ENCODE data around the gene CHCHD6.

The CHCHD6 gene

DNA sequence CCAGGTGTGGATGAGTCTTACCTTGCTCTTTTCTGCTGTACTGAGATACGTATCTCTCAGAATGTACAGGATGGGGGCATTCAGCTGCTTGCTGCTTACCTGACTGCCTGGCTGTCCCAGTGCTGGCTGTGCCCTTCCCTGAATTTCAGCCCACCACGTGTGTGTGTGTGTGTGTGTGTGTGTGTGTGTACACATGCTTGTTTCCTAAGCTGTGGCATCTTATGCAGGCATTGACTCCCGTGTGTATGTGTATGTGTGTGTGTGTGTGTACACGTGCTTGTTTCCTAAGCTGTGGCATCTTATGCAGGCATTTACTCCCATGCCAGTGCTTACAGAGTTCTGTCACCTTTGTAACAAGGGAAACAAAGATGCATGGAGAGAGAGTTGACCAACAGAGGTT is 218.4 kb downstream of the CHCHD6 start:
- no peak for DNase-seq (ENCODE audit: low read depth in 2 of 2)

DNA sequence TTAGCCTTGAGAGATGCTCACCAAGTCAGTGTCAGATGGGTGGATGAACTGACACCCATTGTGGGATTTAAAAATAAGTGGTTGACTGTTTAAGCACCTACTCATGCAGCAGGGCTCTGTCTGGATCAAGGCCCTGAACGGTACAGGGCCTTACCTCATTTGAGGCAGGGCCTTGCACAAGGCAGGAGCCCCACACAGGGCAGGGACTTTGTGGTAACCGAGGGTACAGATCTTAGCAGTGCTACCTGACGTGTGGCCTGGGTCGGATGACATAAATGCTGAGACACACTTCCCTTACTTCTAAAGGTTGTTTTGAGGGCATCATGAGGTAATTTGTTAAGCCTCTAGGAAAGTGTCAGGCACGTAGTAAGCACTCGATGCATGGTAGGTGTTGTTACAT is 219.4 kb downstream of the CHCHD6 start:
- DNase-seq (ENCODE audit: low read depth in 2 of 2) = no peak

DNA sequence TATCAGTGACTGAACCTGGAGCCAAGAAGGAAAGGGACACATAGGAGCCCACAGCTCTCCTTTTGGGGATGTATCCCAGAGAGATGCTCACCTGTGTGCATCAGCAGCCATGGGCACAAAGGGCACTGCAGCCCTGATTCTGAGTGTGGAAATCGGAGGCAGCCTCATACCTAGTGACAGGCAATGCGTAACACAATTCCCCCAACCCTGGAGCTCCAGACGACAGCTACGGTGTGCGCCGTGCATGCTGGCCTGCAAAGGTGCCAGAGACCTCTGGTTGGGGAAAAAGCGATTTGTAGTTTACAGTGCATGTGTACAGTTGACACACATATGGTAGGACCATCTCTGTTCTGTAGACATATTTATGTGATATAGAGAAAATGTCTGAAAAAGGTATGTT is 219.9 kb downstream of the CHCHD6 start:
- DNase-seq (ENCODE audit: low read depth in 2 of 2) = no peak

DNA sequence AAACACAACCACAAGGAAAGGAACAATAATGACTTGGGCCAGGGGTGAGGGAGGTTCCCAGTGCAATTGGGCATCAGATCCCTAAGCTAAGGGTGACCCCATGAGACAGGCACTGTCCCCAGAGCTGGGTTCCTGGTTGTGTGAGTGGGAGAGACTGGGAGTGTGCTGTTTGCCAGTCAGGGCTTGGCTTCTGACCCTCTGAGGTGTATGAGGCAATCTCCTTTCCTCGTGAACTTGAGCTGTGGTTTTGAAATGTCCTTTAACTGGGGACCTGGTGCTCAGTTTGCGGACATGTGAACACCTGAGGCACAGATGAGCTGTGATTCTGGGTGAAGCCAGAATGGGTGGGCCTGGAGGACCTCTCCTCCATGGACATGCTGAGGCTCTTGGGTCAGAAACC is 220.4 kb downstream of the CHCHD6 start:
- DNase-seq (ENCODE audit: low read depth in 2 of 2) = no peak

DNA sequence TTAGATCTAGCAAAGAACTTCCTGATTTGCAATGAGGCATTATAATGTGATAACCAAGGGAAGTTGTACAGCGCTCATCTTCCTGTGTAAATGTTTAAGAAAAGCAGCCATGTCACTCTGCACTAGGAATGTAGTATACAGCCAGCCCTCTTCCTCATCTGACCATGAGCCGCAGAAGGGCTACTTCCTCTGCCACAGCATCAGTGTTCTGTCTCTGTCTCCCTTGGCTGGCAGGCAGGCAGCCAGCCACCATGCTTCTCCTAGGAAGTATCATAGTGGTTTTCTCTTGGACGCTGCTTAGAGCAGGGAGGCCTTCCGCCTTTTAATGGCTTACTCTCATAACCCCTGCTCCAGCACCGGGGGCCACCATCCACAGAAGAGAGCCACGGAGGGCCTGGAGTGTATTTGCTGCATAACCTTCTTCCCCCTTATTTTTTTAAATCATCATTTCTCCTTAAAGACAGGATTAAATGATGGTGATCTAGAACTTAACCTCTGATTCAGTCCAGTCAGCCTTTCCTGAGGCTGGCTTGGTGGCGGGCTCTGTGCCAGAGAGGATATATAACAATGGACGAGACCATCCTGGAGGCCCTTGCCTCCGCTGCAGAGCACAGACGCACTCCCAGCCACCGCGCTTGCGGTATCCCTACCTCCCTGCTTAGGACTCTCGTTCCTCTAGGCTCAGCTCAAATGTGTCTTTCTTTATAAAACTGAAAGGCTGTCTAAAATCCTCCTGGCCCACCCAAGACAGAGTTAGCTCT is 221.6 kb downstream of the CHCHD6 start:
- no peak for DNase-seq (ENCODE audit: low read depth in 2 of 2)

DNA sequence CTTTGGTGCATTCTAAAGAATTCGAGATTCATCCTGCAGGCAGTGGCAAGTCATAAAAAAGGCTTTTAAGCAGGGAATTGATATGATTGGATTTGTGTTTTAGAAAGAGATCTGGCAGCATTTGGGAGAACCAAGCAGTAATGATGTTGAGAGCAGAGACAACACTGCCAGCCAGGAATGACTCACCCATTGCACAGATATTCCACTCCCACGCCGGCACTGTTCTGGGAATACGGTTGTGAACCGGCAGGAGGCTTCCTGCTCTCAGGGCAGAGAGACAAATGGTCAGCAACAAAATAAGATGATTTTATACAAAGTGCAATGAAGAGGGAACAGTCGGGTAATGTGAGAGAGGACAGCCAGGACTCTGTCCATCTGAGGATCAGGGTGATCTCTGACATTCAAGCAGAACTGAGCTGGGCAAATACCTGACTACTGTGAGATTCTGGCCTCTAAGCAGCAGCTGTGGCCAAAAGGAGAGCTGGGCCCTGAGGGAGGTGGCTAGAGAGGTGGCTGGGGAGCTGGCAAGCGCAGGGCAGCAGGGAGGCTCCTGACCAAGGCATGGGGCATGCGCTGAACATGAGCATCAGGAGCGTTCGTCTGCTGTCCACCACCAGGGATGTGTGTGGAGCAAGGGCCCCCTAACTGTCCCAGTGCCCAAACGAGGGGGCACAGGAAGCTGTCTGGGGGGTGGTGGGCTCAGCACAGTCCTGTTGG is 222.8 kb downstream of the CHCHD6 start:
- DNase-seq (ENCODE audit: low read depth in 2 of 2) = peak; percentile 28 to 33

DNA sequence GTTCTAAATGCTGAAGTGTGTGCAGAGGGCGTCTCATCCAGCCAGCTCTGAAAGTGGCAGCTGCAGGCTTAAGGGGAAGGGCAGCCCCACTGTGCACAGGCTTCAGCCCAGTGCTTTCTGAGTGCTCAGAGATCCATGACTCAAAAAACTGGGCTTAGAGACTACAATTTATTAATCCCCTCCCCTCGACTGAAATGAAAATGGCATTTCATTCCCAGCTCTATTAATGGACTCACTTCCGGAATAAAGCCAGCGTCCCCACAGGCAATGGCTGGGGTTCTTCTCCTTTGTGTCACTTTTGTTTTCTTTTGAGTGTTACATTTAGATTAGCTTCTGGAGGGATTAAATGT is 223.3 kb downstream of the CHCHD6 start:
- no peak for DNase-seq (ENCODE audit: low read depth in 2 of 2)

DNA sequence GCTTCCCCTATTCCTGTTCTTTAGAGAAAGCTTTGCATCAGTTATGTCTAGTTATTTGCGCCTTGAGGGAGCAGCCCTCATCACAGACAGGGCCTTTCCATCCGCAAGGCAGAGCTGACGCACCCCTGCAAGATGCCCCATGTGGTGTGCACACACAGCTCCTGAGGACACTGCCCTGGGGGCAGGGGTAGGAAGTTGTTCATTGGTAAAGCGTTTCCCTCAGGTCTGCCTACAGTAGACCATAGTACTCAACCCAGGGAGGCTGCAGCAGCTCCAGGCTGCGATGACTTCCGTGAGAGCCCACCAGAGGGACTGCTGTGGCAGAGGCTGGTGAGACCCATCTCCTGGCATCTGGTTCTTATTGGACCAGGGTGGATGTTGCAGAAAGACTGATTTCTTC is 223.8 kb downstream of the CHCHD6 start:
- DNase-seq (ENCODE audit: low read depth in 2 of 2) = no peak

DNA sequence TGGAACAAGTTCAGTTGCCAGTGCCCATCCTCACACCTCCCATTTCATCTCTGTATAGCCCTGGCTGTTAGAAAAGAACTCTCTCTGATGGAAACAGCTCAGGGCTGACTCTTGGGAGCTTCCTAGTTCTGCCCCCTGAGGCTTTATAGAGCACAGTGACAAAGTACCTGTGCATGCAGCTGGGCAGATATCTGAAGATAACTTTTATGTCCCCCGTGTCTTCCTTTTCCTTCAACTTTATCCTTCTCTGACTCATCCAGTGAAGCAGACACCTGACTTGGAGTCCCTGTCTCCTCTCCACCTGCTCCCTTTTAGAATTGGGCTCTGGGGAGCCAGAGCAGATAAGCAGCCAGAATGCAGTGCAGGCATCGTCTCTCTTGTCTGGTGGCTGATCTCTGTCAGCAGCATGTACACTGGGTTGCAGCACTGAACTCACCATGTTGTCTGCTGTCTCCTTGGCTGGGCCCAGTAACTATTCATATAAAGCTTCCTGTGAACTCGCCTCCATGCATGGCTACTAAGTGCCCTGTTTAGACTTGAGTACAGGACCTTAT is 225.0 kb downstream of the CHCHD6 start:
- DNase-seq (ENCODE audit: low read depth in 2 of 2) = no peak

DNA sequence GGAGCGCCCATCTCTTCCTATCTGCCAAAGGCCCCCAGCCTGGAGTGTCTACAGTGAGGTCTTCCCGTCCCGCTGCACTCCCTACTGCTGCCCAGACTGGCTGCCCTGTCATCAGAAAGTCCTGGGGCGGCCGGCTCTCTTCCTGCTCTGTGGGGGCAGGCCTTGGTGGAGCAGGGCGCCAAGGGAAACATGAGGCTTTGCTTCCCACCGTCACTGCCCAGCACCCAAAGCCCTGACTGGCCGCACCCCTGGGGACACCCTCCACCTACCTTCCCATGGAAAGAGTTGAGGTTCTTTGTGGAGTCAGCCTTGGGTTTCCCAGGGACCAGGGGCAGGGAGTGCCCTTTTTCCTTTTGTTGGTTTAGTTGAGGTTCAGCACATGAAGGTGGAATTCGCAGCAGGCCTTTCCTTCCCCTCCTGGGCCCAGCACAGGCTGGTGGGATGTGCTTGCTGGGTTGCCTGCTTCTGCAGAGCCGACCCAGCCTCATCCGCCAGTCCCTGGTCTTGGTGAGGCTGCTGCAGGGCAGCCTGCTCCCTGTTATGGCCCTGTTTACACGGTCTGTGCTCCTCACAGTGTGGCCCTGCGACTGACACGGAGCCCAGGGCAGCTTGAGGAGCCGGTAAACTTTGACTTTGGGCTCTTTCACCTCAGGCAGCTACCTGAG is 227.0 kb downstream of the CHCHD6 start:
- DNase-seq (ENCODE audit: low read depth in 2 of 2) = no peak

DNA sequence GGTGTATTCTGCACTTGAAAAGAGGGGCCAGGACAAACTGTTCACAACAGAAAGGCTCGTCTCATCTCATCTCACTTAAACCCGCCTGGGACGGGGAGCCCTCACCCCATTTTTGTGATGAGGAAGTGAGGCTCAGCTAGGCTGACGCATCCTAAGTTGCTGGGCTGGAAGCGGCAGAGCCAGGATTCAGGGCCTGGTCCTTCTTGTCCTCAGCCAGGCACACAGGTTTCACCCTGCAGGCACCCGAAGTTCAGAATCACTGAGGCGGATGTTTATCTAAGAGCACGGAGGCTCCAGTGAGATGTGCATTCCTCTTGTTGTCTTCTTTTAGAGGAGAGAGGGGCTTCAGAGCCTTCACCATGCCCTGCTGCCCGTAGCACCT is 227.8 kb downstream of the CHCHD6 start:
- DNase-seq (ENCODE audit: low read depth in 2 of 2) = no peak

DNA sequence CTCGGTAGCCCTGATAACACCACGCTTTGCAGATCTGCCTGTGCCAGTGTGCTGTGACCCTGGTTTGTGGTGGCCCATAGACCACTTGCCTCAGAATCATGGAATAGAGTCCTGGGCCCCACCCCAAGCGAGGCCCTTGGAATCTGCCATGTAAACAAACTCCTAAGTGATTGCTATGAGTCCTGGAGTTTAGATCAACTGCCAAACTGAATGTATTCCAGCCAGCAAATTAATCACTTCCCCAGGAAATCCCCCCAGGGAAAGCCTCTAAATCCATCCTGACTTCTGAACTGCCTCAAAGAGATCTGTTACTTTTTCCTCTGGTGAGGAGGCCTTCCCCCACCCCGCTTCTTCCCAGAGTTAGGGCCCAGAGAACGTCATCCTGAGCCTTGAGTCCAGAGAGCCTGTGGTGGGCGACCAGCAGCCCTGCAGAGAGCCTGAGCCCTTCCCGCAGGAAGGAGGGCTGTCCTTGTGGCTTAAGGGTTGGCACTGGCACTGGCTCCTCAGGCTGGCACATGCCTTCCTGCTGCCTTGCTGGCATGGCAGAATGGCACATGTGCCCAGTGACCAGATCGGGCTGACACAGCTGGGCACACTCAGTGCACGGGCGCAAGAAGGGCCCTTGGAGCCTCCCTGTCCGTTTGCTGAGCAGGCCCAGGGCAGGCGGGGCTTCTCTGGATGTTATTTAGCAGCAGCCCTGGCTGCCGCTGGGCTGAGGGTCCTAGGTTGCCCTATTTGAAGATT is 228.3 kb downstream of the CHCHD6 start:
- no peak for DNase-seq (ENCODE audit: low read depth in 2 of 2)

DNA sequence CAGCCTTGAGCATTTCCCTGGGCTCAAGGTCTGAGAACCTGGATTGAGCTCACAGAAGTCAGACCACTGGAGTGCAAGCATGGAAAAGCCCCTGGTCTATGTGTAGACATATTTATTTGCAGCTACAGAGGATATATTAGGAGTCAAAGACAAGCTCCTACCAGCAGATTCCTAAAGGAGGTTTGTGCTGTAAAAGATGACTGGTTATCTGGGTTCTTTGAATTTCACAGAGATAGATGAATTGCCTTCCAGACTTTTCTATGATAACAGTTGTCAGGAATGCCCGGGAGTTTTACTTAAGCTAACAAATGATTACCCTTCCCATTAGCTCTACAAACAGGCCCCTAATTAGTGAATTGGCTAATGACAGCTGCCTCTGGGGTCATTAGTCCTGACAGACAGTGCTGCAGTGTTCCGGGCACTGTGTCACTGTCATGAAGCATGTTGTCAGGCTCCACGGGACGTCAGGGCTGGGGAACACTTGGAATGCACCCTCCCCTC is 230.0 kb downstream of the CHCHD6 start:
- DNase-seq (ENCODE audit: low read depth in 2 of 2) = no peak

DNA sequence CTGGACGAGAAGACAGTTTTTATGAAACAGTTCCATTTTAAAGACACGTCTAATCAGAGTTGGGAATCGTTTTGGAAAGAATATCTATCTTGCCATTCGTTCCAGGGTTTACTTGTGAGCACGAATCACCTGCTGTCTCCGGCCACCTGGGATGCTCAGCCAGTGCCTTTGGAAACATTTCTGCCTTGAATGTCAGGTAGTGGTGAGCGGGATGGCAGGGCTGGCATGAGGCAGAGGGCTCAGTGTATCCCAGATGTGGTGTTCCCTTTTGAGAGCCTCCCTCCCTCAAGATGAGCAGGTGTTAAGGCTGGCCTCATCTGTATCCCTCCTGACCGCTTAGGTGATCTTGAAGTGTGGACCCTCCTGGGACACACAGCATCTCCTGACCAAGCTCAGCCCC is 231.0 kb downstream of the CHCHD6 start:
- DNase-seq (ENCODE audit: low read depth in 2 of 2) = no peak

DNA sequence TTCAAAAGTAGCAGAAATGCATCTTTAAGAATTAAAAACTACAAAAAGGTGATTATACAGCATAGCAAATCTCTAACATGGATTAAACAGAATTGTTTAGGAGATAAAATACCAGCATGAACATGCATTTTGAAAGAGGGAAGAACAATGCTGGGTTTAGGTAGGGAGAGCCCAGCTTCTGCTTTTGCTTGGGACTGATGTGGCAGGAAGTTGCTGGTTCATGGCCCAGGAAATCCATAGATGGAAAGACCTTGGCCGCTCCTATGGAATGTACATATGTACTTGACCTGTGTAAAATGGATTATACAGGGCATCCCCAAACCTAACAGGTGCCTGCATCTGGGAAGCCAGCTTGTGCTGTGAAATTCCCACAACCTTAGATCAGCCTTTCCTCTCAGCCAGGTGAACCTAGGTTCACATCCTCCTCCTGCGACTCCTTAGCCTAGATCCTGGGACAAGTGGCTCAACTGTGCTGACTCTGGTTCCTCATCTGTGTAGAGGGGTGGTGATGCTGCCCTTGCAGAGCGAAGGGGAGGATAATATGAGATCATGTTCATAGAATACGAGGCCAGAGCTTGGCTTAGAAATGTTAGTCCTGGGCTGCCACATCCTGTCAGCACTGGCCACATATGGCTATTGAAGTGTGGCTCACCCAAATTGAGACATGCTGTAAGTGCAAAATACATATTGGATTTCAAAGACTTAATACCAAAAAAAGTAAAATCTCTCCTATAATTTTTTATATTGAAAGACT is 231.9 kb downstream of the CHCHD6 start:
- DNase-seq (ENCODE audit: low read depth in 2 of 2) = no peak

DNA sequence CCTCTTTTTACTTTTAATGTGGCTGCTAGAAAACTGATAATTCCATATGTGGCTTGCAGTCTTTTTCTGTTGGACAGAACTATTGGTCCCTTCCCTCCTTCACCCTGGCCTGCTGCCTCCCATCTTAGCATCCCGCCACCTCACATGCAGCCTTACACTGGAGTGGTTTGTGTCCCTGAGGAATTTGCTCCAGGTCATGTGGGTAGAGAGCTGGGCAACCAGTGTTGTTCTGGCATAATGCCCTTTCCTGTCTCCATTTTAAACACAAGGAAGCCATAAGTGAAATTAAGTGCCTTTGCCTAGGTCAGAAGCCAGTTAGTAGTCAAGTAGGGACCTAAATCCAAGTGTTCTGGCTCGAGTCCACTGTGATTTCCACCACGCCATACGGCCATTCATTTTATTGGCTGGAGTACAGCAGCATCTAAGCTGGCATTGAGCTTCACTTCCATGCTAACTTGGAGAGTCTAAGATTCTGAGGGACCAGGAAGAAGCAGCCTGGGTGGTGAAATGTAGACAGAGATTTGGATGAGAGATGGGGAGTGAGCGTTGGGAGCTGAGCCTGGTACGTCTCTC is 232.9 kb downstream of the CHCHD6 start:
- DNase-seq (ENCODE audit: low read depth in 2 of 2) = no peak

DNA sequence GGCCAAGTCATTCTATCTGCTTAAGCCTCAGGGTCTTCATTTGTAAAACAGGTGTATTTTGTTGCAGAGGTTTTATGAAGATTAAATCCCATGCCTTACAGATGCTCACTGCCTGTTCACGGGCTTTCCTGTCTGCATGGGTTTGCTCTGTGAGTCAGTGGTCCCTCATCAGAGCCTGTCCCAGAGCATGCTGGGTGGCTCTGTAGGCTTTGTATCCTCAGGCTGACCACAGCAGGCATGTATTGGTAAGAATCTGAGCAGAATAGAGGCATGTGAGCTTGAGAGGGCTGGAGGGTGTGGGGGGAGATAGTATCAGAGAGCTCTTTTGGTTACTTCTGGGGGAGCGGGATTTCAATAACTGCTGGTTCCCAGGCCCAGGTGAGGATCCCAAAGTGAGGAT is 233.5 kb downstream of the CHCHD6 start:
- no peak for DNase-seq (ENCODE audit: low read depth in 2 of 2)

DNA sequence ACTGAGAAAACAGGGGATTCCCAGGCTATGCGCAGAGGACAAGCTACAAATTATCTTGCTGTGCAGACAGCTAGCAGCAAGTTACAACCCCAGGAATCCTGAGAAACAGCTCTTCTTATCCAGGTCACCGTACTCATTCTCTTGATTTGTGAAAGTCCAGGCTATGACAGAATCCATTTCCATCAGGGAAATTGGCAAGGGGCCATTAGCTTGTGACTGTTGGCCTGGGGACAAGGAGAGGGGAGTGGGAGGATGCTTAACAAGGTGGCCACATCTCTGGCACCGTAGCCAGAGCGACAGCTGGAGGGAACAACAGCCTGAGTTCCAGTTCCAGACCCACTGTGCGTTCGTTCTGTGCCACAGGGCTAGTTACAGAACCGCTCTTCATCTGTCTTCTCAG is 233.9 kb downstream of the CHCHD6 start:
- DNase-seq (ENCODE audit: low read depth in 2 of 2) = no peak

DNA sequence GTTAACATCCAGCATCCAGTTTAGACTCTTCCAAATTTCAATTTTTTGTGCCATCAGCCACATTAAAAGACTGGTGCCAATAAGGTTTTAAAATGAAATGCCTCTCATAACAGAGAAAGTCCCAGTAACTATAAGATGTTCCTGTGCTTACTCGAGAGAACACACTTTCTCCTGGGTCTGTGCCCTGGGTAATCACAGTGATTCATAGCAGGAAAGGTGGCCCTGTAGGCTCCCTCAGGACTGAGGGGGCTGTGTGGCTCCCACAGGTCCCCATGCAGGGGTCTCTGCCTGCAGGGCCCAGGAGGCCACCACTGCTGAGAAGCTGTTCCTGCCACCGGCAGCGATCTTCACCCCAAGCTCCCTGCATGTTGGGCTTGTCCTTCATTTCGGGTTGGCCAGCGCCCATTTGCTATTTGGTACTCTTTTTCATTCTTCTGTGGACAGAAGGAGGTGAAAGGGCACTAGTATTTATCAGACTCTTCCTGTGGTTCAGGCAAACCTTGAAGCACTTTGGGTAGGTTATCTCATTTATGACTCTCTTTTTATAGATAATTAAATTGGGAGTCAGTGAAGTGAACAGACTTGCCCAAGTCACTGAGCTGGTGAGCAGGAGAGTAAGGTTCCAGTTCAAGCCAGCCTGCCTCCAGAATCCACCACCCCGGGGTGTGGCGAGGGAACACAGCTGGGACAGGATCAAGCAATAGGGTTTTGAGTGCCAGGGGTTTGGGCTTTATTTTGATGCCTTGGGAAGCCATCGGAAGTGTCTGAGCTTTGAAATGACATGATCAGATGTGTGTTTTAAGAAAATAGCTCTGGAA is 234.7 kb downstream of the CHCHD6 start:
- no peak for DNase-seq (ENCODE audit: low read depth in 2 of 2)

DNA sequence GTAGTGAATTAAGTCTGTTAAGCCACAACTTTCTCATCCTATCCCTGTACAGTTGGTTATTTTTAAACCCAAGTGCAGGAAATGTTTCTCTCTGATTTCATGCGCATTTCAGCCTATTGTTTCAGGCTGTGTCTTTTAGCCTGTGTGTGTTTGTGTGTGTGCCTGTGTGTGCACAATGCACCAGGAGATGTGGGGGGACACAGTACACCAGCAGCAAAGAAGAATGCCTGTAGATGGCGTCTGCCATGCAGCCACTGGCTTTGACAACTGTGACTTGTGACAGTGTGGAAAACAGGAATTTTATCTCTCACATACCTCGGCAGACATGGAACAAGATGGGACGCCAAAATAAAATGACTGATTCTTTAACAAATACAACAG is 235.3 kb downstream of the CHCHD6 start:
- no peak for DNase-seq (ENCODE audit: low read depth in 2 of 2)
